Measurements from ENCODE around the gene ZNF610.
A peak's percentile ranks its signal among the peaks of the same experiment; 100 is the strongest.
"Not testable (repeated sequence)": the region's sequence is repeated elsewhere in the genome, so short reads cannot be mapped to it uniquely, and the experiment has no call there.

The ZNF610 gene

DNA sequence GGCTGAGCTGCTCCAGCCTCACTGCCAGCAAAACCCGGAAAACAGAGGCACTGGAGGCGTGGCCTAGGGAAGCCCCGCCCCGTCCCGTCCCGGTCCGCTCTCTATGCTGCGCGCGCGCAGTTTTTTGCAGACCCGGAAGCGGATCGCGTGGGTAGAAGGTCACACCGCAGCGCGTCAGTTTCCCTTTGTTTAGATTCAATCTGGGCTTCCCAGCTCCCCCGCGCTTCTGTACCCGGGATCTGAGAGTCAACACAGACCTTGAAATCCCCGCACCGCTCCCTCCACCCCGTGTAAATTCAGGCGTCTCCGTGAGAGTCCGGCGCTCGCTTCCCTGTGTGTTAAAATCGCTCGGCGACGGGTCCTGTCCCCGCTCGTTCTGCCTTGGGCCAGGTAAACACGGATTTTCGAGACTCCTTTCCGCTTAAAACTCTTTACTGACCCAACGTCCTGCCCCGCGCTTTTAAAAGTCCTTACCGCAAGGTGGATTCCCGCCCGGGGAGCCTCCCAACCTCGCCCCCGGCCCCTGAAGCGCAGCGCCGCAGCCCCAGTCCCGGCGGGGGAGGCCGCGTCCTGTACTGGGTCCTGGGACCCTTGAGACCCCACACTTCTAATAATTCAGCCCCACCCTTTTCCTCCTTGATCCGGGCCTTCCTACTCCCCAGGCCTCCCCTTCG lies at the start of gene ZNF610:
ZNF610 (plus strand) TSS at position 127 of the 674 bp plus-strand sequence. CDS start 12,930 bp downstream, outside the sequence.
- peak; percentile 91 for DNase-seq

DNA sequence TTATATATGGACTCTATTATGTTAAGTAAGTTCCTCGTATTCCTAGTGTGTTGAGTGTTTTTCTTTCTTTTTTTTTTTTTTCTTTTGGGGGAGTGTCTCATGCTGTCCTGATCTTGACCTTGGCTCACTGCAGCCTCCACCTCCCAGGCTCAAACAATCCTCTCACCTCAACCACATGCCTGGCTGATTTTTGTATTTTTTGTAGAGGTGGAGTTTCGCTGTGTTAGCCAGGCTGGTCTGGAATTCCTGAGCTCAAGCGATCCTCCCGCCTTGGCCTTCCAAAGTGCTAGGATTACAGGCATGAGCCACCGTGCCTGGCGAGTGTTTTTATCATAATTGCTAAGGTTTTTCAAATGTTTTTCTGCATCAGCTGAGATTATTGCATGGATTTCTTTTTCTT lies 49.8 kb upstream of the ZNF610 start:
- no peak for DNase-seq

- no peak for DNase-seq
Observed at GRCh38 chr19:52291781-52292180, 44.3 kb upstream of the ZNF610 start.

DNA sequence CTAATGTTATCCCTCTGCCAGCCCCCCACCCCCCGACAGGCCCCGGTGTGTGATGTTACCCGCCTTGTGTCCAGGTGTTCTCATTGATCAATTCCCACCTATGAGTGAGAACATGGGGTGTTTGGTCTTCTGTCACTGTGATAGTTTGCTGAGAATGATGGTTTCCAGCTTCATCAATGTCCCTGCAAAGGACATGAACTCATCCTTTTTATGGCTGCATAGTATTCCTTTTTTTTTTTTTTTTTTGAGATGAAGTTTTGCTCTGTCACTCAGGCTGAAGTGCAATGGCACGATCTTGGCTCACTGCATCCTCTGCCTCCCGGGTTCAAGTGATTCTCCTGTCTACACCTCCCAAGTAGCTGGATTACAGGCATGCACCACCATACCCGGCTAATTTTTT lies 43.1 kb upstream of the ZNF610 start:
- not testable (repeated sequence) for DNase-seq

DNA sequence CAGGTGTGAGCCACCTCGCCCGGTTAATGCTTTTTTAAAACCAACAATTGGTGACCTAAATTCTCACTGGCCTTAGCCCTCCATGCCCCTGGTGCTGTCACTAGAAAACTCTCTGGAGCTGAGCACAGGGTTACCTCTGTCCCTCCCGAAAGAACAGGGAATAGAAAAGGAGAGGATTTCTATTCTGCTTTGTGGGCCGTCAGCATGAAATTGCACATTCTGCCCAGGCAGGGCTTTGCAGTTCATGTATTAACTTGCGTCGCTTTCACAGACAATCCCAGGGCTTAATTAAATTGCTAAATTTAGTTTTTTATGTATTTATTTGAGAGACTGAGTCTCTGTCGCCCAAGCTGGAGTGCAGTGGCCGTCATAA lies 39.7 kb upstream of the ZNF610 start:
- no peak for DNase-seq

DNA sequence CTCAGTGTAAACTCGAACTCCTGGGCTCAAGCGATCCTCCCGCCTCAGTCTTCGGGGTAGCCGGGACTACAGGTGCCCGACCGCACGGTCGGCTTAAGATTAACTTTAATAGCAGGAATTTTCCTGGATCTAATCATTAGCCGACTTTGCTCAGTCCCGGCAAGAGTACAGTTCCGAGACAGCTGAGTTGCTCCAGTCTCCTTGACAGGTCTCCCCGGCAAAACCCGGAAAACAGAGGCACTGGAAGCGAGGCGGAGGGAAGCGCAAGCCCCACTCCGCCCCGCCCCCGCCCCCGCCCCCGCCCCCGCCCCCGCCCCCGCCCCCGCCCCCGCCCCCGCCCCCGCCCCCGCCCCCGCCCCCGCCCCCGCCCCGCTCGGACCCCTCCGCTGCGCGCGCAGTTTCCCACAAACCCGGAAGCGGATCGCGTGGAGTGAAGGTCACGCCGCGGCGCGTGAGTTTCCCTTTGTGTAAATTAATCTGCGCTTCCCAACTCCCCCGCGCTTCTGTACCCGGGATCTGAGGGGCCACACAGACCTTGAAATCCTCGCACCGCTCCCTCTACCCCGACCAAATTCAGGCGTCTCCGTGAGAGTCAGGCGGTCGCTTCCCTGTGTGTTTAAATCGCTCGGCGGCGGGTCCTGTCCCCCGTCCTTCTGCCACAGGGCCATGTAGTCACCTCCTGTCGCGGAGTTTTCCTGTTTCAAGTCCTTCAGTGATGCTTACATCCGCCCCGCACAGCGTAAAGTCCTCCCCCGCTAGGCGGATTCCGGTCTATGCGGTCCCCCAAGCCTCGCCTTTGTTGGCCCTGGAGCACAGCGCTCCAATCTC lies 39.1 kb upstream of the ZNF610 start, which contains the start of gene ZNF480:
ZNF480 (plus strand) TSS at position 397 of the 828 bp plus-strand sequence. CDS start 3,244 bp downstream, outside the sequence.
- peak; percentile 85 for DNase-seq

- DNase-seq, result peak; percentile 32
Observed at GRCh38 chr19:52297601-52298364, 38.3 kb upstream of the ZNF610 start.

GRCh38 chr19:52307275-52307674 lies 28.8 kb upstream of the ZNF610 start:
- no peak for DNase-seq

GRCh38 chr19:52322429-52322828 lies 13.6 kb upstream of the ZNF610 start:
- DNase-seq, result no peak

GRCh38 chr19:52331757-52332156 lies 4.3 kb upstream of the ZNF610 start:
- no peak for DNase-seq

DNA sequence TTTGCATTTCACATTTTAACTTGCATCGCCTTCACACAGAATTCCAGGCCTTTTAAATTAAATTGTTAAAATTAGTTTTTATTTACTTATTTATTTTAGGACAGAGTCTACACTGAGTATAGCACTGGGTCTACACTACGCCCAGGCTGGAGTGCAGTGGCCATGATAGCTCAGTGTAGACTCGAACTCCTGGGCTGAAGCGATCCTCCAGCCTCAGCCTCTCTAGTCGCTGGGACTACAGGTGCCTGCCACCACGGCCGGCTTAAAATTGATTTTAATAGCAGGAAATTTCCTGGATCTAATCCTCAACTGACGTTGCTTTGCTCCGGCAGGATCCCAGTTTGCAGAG lies 301 bp upstream of the ZNF610 start:
- DNase-seq, result no peak

DNA sequence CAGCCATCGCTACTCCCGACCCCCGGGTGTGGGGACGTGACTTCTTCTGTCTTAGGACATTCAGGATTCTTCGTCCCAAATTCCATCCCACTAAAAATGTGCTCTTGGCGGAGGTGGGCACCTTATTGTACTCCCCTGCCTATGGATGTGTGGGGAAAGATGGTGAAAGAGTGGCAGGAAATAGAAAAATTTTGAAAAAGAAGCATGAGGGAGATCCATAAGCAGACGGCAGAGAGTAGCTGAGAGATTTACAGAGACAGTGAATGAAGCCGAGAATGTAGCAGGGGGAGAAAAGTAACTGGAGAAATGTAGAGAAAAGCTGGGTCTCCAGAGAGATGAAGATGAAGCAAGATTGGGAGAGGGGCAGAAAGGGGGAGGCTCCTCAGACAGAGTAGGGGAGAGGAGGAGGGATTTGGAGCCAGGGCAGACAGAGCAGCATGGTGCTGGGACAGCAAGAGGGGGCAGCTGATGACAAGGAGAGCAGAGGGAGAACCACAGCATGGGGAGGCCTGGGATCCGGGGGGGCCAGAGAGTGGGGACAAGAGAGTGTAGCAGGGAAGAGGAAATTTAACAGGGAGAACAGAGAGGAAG lies 843 bp downstream of the ZNF610 start:
- DNase-seq, result no peak

GRCh38 chr19:52339022-52339421 lies 3.0 kb downstream of the ZNF610 start:
- DNase-seq, result not testable (repeated sequence)

- no peak for DNase-seq
Observed at GRCh38 chr19:52343548-52343947, 7.5 kb downstream of the ZNF610 start.

DNA sequence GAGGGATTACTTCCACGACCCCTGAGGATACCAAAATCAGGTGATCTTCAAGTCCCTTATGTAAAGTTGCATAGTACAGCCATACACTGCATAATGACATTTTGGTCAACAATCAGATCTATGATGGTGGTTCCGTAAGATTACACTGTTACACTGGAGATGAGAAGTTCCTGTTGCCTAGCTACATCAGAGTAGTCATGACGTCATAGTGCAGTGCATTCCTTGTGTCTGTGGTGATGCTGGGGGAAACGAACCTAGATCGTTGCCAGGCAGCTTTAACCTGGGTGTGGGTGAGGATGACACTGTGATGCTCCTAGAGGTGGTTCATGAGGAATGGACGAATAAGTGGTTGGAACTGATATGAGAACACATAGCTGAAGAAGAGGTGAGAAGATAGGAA lies 9.1 kb downstream of the ZNF610 start:
- DNase-seq, result no peak

DNA sequence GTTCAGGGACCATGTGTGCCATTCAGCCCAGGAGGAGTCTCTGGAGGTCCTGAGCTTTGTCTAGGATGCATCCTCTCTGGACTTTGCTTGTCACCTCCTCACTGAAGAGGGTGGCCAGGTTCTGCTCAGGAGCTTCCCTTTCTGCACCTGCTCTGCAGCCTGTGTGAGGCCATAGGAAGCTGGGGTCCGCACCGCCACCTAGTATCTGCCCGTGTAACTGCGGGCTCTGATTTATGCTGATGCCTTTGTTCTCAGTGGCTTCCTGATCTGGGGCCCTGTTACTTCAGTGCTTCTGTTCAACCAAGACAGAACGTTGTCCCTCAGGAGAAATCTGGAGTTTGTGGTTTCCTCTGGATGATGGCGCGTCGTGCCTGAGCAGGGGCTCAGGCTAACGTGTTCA lies 15.5 kb downstream of the ZNF610 start:
- no peak for DNase-seq

DNA sequence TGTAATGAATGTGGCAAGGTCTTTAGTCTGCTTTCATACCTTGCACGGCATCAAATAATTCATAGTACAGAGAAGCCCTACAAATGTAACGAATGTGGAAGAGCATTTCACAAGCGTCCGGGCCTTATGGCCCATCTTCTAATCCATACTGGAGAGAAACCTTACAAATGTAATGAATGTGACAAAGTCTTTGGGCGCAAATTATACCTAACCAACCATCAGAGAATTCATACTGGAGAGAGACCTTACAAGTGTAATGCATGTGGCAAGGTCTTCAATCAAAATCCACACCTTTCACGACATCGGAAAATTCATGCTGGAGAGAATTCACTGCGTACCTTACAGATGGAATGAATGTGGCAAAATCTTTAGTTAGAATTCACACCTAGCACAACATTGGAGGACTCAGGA lies 30.4 kb downstream of the ZNF610 start:
- no peak for DNase-seq

GRCh38 chr19:52369559-52370340 lies 33.7 kb downstream of the ZNF610 start, which contains the start of gene ZNF880:
Gene ZNF880 (plus strand): TSS chr19:52369923. CDS start chr19:52369966, 43 bp downstream.
- peak; percentile 96 for DNase-seq

GRCh38 chr19:52370341-52370710 lies 34.3 kb downstream of the ZNF610 start:
- DNase-seq, result no peak

DNA sequence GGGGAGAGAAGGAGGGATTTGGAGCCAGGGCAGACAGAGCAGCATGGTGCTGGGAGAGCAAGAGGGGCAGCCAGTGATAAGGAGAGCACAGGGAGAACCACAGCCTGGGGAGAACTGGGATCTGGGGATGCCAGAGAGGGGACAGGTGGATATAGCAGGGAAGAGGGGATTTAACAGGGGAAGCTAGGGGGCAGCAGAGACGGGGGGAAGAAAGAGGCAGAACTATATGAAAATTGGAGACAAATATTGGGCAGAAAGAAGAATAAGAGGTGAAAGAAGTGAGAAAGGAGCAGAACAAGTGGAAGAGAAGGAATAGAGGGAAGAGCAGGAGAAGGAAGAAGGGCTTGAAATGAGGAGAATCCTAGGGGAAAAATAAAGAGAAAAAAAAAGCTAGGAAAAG lies 55.1 kb downstream of the ZNF610 start:
- DNase-seq, result no peak

GRCh38 chr19:52397310-52398080 lies 61.5 kb downstream of the ZNF610 start, which contains the start of gene ZNF528:
Gene ZNF528 (plus strand): TSS chr19:52397849. CDS start chr19:52402014, 4,165 bp downstream.
- peak; percentile 96 for DNase-seq
